ENCODE measurements around the gene ANKRD34A. TPM values are rescaled to one million over a fixed set of nuclear protein-coding genes. Genes with fewer than 3 reads are reported as not detected.

Gene ANKRD34A
- total RNA-seq, 1 donor from 2014 or later = 0.94 TPM

- Mint-ChIP-seq H3K4me3 (peak overlapping the region; percentile 99), H3K27ac (peak overlapping the region; percentile 98), H3K9me3 (no peaks in the 10 kb centered on the region), H3K36me3 (peaks cover 33% of the 10 kb centered on the region), H3K4me1 (peaks cover 52% of the 10 kb centered on the region), H3K27me3 (ENCODE audit: low read depth) (no peaks in the 10 kb centered on the region)
- TF ChIP-seq CTCF (IDR thresholded peaks at IDR 0.05; ENCODE audit: unreplicated experiment) = no peak
- DNase-seq (ENCODE audit: low spot score in 2 of 2, unreplicated experiment in 2 of 2) = no peak
Observed at GRCh38 chr1:145995964-145996432, 31.6 kb upstream of the ANKRD34A start.

- Mint-ChIP-seq H3K27me3 (ENCODE audit: low read depth) (no peaks in the 10 kb centered on the region), H3K9me3 (no peaks in the 10 kb centered on the region), H3K4me1 (peaks cover 52% of the 10 kb centered on the region), H3K27ac (peak overlapping the region; percentile 98), H3K36me3 (peaks cover 33% of the 10 kb centered on the region), H3K4me3 (peak overlapping the region; percentile 99)
- DNase-seq (ENCODE audit: low spot score in 2 of 2, unreplicated experiment in 2 of 2) = no peak
- TF ChIP-seq CTCF (IDR thresholded peaks at IDR 0.05; ENCODE audit: unreplicated experiment) = no peak
Observed at GRCh38 chr1:145995148-145995881, 30.9 kb upstream of the ANKRD34A start.

- DNase-seq (ENCODE audit: low spot score in 2 of 2, unreplicated experiment in 2 of 2) = no peak
- H3K27ac Mint-ChIP-seq = peak overlapping the region; percentile 98
- H3K27me3 Mint-ChIP-seq (ENCODE audit: low read depth) = no peaks in the 10 kb centered on the region
- H3K36me3 Mint-ChIP-seq = peaks cover 33% of the 10 kb centered on the region
- peaks cover 52% of the 10 kb centered on the region for H3K4me1 Mint-ChIP-seq
- H3K9me3 Mint-ChIP-seq = no peaks in the 10 kb centered on the region
- TF ChIP-seq CTCF (IDR thresholded peaks at IDR 0.05; ENCODE audit: unreplicated experiment) = no peak
- H3K4me3 Mint-ChIP-seq = peak overlapping the region; percentile 99
Observed at GRCh38 chr1:145994391-145995120, 30.2 kb upstream of the ANKRD34A start.

GRCh38 chr1:145993618-145994390 lies 29.4 kb upstream of the ANKRD34A start:
- Mint-ChIP-seq H3K9me3 (no peaks in the 10 kb centered on the region), H3K4me3 (peak overlapping the region; percentile 99), H3K36me3 (peaks cover 33% of the 10 kb centered on the region), H3K27ac (peak overlapping the region; percentile 74), H3K27me3 (ENCODE audit: low read depth) (no peaks in the 10 kb centered on the region), H3K4me1 (peaks cover 52% of the 10 kb centered on the region)
- DNase-seq (ENCODE audit: low spot score in 2 of 2, unreplicated experiment in 2 of 2) = no peak
- no peak for TF ChIP-seq CTCF (IDR thresholded peaks at IDR 0.05; ENCODE audit: unreplicated experiment)

GRCh38 chr1:145992958-145993617 lies 28.7 kb upstream of the ANKRD34A start:
- H3K36me3 Mint-ChIP-seq = peaks cover 33% of the 10 kb centered on the region
- H3K4me3 Mint-ChIP-seq = peak overlapping the region; percentile 99
- TF ChIP-seq CTCF (IDR thresholded peaks at IDR 0.05; ENCODE audit: unreplicated experiment) = no peak
- H3K27ac Mint-ChIP-seq = peak overlapping the region; percentile 61
- no peaks in the 10 kb centered on the region for H3K9me3 Mint-ChIP-seq
- DNase-seq (ENCODE audit: low spot score in 2 of 2, unreplicated experiment in 2 of 2) = no peak
- H3K4me1 Mint-ChIP-seq = peaks cover 52% of the 10 kb centered on the region
- H3K27me3 Mint-ChIP-seq (ENCODE audit: low read depth) = no peaks in the 10 kb centered on the region
